Neural progenitor cell (in vitro differentiated cells): Measurements from ENCODE around the gene ZFP42. TPM values are rescaled to one million over a fixed set of nuclear protein-coding genes. Genes with fewer than 3 reads are reported as not detected.

Experiments
- DNase-seq: peaks from one replicate; pipeline ENCODE4 v3.0.0-alpha.2; 2016; ENCODE audit warnings: low spot score
- H2AFZ ChIP-seq: fragments of 200-600 bp; sonication (generic); replicated peaks from 2 replicates; pipeline ENCODE4 v1.6.1; 2016; ENCODE audit warnings: antibody characterized with exemption
- H3F3A ChIP-seq: fragments of 200-600 bp; sonication (generic); 2 replicates; pipeline ENCODE4 v1.6.1; 2016; ENCODE audit warnings: antibody characterized with exemption, low read depth
- H3K27ac ChIP-seq: fragments of 200-600 bp; sonication (generic); 2 replicates; pipeline ENCODE4 v1.5.1; 2016; ENCODE audit warnings: mild to moderate bottlenecking
- H3K27me3 ChIP-seq: fragments of 200-600 bp; sonication (generic); 2 replicates; pipeline ENCODE4 v1.6.1; 2016; ENCODE audit warnings: mild to moderate bottlenecking, moderate library complexity
- H3K36me3 ChIP-seq: fragments of 200-600 bp; sonication (generic); 2 replicates; pipeline ENCODE4 v1.5.1; 2016
- H3K4me1 ChIP-seq: fragments of 200-600 bp; sonication (generic); 2 replicates; pipeline ENCODE4 v1.6.1; 2016; ENCODE audit warnings: mixed run types
- H3K4me2 ChIP-seq: fragments of 200-600 bp; sonication (generic); 2 replicates; pipeline ENCODE4 v1.6.1; 2016
- H3K4me3 ChIP-seq: fragments of 200-600 bp; sonication (generic); 2 replicates; pipeline ENCODE4 v1.5.1; 2016
- H3K79me2 ChIP-seq: fragments of 200-600 bp; sonication (generic); 2 replicates; pipeline ENCODE4 v1.6.1; 2016; ENCODE audit warnings: low read depth
- H3K9ac ChIP-seq: fragments of 200-600 bp; sonication (generic); 2 replicates; pipeline ENCODE4 v1.6.1; 2016
- H3K9me3 ChIP-seq: fragments of 200-600 bp; sonication (generic); 2 replicates; pipeline ENCODE4 v1.5.1; 2016; ENCODE audit warnings: low read depth
- H4K20me1 ChIP-seq: fragments of 200-600 bp; sonication (generic); 2 replicates; pipeline ENCODE4 v1.6.1; 2016; ENCODE audit warnings: low read depth
- H3K27ac Mint-ChIP-seq: 3 replicates; pipeline ENCODE4 v1.8.0; 2021; ENCODE audit warnings: mixed read lengths
- H3K27me3 Mint-ChIP-seq: 2 replicates; pipeline ENCODE4 v1.8.0; 2022; ENCODE audit warnings: low read depth, mild to moderate bottlenecking, inconsistent platforms, moderate library complexity, mixed read lengths; ENCODE audit not compliant: insufficient read depth
- H3K36me3 Mint-ChIP-seq: 3 replicates; pipeline ENCODE4 v1.8.0; 2021; ENCODE audit warnings: mixed read lengths
- H3K4me1 Mint-ChIP-seq: 3 replicates; pipeline ENCODE4 v1.8.0; 2021; ENCODE audit warnings: mixed read lengths
- H3K4me3 Mint-ChIP-seq: 3 replicates; pipeline ENCODE4 v1.8.0; 2021; ENCODE audit warnings: mild to moderate bottlenecking, moderate library complexity, mixed read lengths
- H3K9me3 Mint-ChIP-seq: 3 replicates; pipeline ENCODE4 v1.8.0; 2020; ENCODE audit warnings: mixed read lengths
- EZH2 ChIP-seq: fragments of 200-600 bp; sonication (generic); IDR thresholded peaks from 2 replicates; pipeline ENCODE4 v1.6.1; 2017; ENCODE audit warnings: antibody characterized with exemption, mild to moderate bottlenecking, moderate library complexity
- EZH2phosphoT487 ChIP-seq: fragments of 200-600 bp; sonication (generic); IDR thresholded peaks from 2 replicates; pipeline ENCODE4 v1.6.1; 2017; ENCODE audit warnings: antibody characterized with exemption
- total RNA-seq: library from RNA; depleted of rRNA; stranded (reverse); fragments of >200 nt; gene quantifications from 2 replicates; pipeline ENCODE4 v1.2.3, GENCODE V29; 2015; ENCODE audit warnings: low replicate concordance
- TF ChIP-seq, protein P1 (sequence below): fragments of 200-600 bp; sonication (generic); IDR thresholded peaks from 2 replicates; pipeline ENCODE4 v1.5.1; 2017; ENCODE audit warnings: antibody characterized with exemption, mild to moderate bottlenecking

The ZFP42 gene
- total RNA-seq, 1 donor from 2014 or later, result 54.5 TPM

DNA sequence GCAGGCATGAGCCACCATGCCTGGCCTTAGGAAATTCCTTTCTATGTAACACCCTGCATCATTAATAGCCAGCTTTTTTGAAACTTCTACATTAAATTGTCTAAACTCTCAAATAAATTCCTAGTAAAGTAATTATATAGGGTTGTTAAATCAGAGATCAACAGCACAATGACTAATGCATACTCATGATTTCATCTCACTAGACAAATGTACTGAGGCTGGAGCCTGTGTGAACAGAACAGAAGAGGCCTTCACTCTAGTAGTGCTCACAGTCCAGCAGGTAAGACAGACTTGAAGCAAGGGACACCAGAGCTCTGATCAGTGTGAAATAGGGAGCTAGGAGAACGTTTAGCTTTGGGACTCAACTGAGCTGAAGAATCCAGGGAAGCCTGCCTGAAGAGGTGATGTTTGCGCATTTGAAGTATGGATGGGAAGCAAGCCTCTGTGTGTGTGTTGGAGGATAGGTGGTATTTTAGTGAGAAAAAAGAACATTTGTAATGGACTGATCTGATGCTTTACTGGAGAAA, 3.9 kb downstream of the ZFP42 start:
- Histone ChIP-seq H3K27ac (no peak overlapping the region), H3K9me3 (no peaks in the 10 kb centered on the region), H3K79me2 (peaks cover 89% of the 10 kb centered on the region), H4K20me1 (peaks cover 5% of the 10 kb centered on the region), H3K9ac (no peak overlapping the region), H3K4me2 (no peak overlapping the region), H3K4me3 (no peak overlapping the region), H3K27me3 (no peaks in the 10 kb centered on the region), H3F3A (peaks cover 28% of the 10 kb centered on the region), H2AFZ (no peak overlapping the region), H3K36me3 (peaks cover 11% of the 10 kb centered on the region), H3K4me1 (peaks cover 14% of the 10 kb centered on the region)
- H3K36me3 Mint-ChIP-seq, result peaks cover 1% of the 10 kb centered on the region
- TF ChIP-seq EZH2 (no peak), EZH2phosphoT487 (no peak)
- TF ChIP-seq, protein P1, sequence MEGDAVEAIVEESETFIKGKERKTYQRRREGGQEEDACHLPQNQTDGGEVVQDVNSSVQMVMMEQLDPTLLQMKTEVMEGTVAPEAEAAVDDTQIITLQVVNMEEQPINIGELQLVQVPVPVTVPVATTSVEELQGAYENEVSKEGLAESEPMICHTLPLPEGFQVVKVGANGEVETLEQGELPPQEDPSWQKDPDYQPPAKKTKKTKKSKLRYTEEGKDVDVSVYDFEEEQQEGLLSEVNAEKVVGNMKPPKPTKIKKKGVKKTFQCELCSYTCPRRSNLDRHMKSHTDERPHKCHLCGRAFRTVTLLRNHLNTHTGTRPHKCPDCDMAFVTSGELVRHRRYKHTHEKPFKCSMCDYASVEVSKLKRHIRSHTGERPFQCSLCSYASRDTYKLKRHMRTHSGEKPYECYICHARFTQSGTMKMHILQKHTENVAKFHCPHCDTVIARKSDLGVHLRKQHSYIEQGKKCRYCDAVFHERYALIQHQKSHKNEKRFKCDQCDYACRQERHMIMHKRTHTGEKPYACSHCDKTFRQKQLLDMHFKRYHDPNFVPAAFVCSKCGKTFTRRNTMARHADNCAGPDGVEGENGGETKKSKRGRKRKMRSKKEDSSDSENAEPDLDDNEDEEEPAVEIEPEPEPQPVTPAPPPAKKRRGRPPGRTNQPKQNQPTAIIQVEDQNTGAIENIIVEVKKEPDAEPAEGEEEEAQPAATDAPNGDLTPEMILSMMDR, result no peak
- no peak overlapping the region for H3K27ac Mint-ChIP-seq
- no peak for DNase-seq
- no peaks in the 10 kb centered on the region for H3K4me1 Mint-ChIP-seq
- H3K9me3 Mint-ChIP-seq, result peaks cover 15% of the 10 kb centered on the region
- no peak overlapping the region for H3K4me3 Mint-ChIP-seq
- H3K27me3 Mint-ChIP-seq, result peaks cover 4% of the 10 kb centered on the region

DNA sequence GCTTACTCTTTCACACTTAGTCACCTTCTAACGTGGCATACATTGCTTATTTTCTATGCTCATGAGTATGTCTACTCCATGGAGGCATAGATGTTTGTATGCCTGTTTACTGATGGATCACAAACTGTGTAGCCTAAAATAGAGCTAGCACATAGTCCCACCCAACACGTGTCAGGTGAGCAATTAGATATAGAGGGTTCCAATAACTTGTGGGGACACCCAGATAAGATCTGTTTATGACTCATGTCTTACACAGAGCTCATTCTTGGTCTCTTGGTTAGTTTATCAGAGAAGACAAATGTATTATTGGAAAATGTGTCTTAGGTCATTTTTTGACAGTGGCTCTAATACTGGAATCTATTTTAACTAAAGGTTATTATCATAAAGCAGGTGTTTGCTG, 6.8 kb downstream of the ZFP42 start:
- no peaks in the 10 kb centered on the region for H3K27me3 Mint-ChIP-seq
- Histone ChIP-seq H2AFZ (no peak overlapping the region), H3K27ac (no peak overlapping the region), H3K9ac (no peak overlapping the region), H3K36me3 (peaks cover 13% of the 10 kb centered on the region), H3K4me2 (no peak overlapping the region), H3K27me3 (no peaks in the 10 kb centered on the region), H3K79me2 (peaks cover 98% of the 10 kb centered on the region), H4K20me1 (peaks cover 14% of the 10 kb centered on the region), H3F3A (peaks cover 38% of the 10 kb centered on the region), H3K9me3 (no peaks in the 10 kb centered on the region), H3K4me3 (no peak overlapping the region), H3K4me1 (peaks cover 17% of the 10 kb centered on the region)
- peaks cover 3% of the 10 kb centered on the region for H3K9me3 Mint-ChIP-seq
- H3K4me1 Mint-ChIP-seq, result peaks cover 4% of the 10 kb centered on the region
- no peak overlapping the region for H3K4me3 Mint-ChIP-seq
- H3K36me3 Mint-ChIP-seq, result no peaks in the 10 kb centered on the region
- H3K27ac Mint-ChIP-seq, result no peak overlapping the region
- TF ChIP-seq EZH2phosphoT487 (no peak), EZH2 (no peak)
- TF ChIP-seq, protein P1, result no peak
- no peak for DNase-seq

DNA sequence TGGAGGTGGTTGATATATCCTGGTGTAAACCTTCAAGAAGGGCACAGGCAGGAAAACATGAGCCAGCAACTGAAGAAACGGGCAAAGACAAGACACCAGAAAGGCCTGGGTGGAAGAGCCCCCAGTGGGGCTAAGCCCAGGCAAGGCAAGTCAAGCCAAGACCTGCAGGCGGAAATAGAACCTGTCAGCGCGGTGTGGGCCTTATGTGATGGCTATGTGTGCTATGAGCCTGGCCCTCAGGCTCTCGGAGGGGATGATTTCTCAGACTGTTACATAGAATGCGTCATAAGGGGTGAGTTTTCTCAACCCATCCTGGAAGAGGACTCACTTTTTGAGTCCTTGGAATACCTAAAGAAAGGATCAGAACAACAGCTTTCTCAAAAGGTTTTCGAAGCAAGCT, 7.2 kb downstream of the ZFP42 start:
- Histone ChIP-seq H3K27ac (no peak overlapping the region), H3K9me3 (no peaks in the 10 kb centered on the region), H4K20me1 (peaks cover 14% of the 10 kb centered on the region), H3K27me3 (no peaks in the 10 kb centered on the region), H2AFZ (no peak overlapping the region), H3K4me1 (peaks cover 13% of the 10 kb centered on the region), H3K79me2 (peaks cover 94% of the 10 kb centered on the region), H3K36me3 (peaks cover 13% of the 10 kb centered on the region), H3K4me2 (no peak overlapping the region), H3K9ac (no peak overlapping the region), H3K4me3 (no peak overlapping the region), H3F3A (peaks cover 38% of the 10 kb centered on the region)
- no peak for TF ChIP-seq EZH2
- TF ChIP-seq, protein P1, result no peak
- TF ChIP-seq EZH2phosphoT487, result no peak
- DNase-seq, result no peak
- Mint-ChIP-seq H3K4me3 (no peak overlapping the region), H3K27me3 (no peaks in the 10 kb centered on the region), H3K4me1 (peaks cover 4% of the 10 kb centered on the region), H3K36me3 (no peaks in the 10 kb centered on the region), H3K9me3 (no peaks in the 10 kb centered on the region), H3K27ac (no peak overlapping the region)
